H1 (cell line): ENCODE results near the gene GLRX. TPM values are rescaled to one million over a fixed set of nuclear protein-coding genes. Genes with fewer than 3 reads are reported as not detected.

Experiments used
- NRF1 ChIP-seq: IDR thresholded peaks from 2 replicates; pipeline ENCODE4 v1.6.1; 2011; ENCODE audit warnings: mild to moderate bottlenecking, low read depth, low read length, improper control_type of control experiment
- polyA plus RNA-seq, 7 experiments: library from polyadenylated mRNA; depleted of rRNA in 3 of 7; stranded (reverse) in 5 of 7; unstranded in 2 of 7; fragments of >200 nt in 5 of 7; fragments of 200-250 nt in 2 of 7; gene quantifications; 1 replicate in 5 of 7; 2 replicates in 1 of 7; 4 replicates in 1 of 7; pipeline versions ENCODE4 v1.2.1 to v1.2.3, GENCODE V29; 2011 to 2013; ENCODE audit warnings: missing spikeins in 2 of 7, mixed read lengths in 2 of 7
- total RNA-seq: library from RNA; stranded (reverse); fragmentation: NEBNext Ultra II Directional; extraction: Animal tissue kit (Norgen Biotek cat#: 25700); gene quantifications from 2 replicates; pipeline ENCODE4 v1.2.1, GENCODE V29; 2021
- TF ChIP-seq, protein P1 (sequence below): fragments of 300-600 bp; sonication (generic); IDR thresholded peaks from 2 replicates; pipeline ENCODE4 v1.7.1; 2012; ENCODE audit warnings: low read length, moderate library complexity, mild to moderate bottlenecking, inconsistent platforms; ENCODE audit not compliant: insufficient replicate concordance

The GLRX gene
- total and polyA plus RNA-seq, 2 of the 8 experiments (the other 6 are each of a cell fraction or from before 2014, with no cell fraction given) = 22.9 to 31.2 TPM

DNA sequence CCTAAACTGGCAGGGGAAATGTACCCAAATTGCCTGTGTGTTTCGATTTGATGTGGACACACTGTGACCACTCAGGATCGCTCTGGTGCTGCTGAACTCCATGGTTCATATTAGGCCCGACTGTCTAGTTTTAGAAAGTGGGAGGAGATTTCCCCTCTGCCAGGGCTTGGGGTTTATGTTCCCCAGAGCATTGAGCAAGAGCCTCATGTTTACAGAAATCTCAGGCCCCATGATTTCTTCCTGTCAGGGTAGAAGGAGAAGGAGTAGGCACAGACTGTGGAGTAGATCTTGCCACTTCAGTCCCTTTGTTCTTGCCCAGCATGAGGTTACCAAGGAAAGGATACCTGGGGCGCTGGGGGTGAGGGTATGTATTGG is 40.8 kb upstream of the GLRX start (continued):
- TF ChIP-seq, protein P1, sequence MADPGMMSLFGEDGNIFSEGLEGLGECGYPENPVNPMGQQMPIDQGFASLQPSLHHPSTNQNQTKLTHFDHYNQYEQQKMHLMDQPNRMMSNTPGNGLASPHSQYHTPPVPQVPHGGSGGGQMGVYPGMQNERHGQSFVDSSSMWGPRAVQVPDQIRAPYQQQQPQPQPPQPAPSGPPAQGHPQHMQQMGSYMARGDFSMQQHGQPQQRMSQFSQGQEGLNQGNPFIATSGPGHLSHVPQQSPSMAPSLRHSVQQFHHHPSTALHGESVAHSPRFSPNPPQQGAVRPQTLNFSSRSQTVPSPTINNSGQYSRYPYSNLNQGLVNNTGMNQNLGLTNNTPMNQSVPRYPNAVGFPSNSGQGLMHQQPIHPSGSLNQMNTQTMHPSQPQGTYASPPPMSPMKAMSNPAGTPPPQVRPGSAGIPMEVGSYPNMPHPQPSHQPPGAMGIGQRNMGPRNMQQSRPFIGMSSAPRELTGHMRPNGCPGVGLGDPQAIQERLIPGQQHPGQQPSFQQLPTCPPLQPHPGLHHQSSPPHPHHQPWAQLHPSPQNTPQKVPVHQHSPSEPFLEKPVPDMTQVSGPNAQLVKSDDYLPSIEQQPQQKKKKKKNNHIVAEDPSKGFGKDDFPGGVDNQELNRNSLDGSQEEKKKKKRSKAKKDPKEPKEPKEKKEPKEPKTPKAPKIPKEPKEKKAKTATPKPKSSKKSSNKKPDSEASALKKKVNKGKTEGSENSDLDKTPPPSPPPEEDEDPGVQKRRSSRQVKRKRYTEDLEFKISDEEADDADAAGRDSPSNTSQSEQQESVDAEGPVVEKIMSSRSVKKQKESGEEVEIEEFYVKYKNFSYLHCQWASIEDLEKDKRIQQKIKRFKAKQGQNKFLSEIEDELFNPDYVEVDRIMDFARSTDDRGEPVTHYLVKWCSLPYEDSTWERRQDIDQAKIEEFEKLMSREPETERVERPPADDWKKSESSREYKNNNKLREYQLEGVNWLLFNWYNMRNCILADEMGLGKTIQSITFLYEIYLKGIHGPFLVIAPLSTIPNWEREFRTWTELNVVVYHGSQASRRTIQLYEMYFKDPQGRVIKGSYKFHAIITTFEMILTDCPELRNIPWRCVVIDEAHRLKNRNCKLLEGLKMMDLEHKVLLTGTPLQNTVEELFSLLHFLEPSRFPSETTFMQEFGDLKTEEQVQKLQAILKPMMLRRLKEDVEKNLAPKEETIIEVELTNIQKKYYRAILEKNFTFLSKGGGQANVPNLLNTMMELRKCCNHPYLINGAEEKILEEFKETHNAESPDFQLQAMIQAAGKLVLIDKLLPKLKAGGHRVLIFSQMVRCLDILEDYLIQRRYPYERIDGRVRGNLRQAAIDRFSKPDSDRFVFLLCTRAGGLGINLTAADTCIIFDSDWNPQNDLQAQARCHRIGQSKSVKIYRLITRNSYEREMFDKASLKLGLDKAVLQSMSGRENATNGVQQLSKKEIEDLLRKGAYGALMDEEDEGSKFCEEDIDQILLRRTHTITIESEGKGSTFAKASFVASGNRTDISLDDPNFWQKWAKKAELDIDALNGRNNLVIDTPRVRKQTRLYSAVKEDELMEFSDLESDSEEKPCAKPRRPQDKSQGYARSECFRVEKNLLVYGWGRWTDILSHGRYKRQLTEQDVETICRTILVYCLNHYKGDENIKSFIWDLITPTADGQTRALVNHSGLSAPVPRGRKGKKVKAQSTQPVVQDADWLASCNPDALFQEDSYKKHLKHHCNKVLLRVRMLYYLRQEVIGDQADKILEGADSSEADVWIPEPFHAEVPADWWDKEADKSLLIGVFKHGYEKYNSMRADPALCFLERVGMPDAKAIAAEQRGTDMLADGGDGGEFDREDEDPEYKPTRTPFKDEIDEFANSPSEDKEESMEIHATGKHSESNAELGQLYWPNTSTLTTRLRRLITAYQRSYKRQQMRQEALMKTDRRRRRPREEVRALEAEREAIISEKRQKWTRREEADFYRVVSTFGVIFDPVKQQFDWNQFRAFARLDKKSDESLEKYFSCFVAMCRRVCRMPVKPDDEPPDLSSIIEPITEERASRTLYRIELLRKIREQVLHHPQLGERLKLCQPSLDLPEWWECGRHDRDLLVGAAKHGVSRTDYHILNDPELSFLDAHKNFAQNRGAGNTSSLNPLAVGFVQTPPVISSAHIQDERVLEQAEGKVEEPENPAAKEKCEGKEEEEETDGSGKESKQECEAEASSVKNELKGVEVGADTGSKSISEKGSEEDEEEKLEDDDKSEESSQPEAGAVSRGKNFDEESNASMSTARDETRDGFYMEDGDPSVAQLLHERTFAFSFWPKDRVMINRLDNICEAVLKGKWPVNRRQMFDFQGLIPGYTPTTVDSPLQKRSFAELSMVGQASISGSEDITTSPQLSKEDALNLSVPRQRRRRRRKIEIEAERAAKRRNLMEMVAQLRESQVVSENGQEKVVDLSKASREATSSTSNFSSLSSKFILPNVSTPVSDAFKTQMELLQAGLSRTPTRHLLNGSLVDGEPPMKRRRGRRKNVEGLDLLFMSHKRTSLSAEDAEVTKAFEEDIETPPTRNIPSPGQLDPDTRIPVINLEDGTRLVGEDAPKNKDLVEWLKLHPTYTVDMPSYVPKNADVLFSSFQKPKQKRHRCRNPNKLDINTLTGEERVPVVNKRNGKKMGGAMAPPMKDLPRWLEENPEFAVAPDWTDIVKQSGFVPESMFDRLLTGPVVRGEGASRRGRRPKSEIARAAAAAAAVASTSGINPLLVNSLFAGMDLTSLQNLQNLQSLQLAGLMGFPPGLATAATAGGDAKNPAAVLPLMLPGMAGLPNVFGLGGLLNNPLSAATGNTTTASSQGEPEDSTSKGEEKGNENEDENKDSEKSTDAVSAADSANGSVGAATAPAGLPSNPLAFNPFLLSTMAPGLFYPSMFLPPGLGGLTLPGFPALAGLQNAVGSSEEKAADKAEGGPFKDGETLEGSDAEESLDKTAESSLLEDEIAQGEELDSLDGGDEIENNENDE = no peak
- TF ChIP-seq NRF1 = no peak
- TF ChIP-seq, all 59 proteins: peak for 0
